ENCODE measurements around the gene GALNT14.
A peak's percentile ranks its signal among the peaks of the same experiment; 100 is the strongest.

GALNT14 gene

GRCh38 chr2:31053929-31054782, 84.1 kb downstream of the GALNT14 start:
- no peak for TF ChIP-seq CTCF (IDR thresholded peaks at IDR 0.05)

DNA sequence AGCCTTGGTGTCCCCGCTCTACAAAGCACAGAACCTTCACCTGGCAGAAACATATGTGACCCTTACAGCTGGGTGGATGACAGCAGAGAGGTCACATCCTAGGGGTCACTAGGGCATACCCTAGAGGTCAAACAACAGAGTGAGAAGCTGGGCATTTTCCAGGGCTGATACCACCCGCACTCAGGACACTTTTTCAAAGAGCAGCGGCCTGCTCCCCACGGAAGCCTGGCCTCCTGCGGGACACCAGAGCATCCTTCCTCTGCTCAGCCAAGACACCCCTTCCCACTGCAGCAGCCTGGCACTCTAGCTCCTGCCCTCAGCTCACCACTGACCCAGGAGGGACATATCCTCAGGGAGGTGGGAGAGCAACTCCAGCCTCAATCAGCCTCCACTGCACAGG, 86.0 kb downstream of the GALNT14 start:
- no peak for TF ChIP-seq CTCF (IDR thresholded peaks at IDR 0.05)

DNA sequence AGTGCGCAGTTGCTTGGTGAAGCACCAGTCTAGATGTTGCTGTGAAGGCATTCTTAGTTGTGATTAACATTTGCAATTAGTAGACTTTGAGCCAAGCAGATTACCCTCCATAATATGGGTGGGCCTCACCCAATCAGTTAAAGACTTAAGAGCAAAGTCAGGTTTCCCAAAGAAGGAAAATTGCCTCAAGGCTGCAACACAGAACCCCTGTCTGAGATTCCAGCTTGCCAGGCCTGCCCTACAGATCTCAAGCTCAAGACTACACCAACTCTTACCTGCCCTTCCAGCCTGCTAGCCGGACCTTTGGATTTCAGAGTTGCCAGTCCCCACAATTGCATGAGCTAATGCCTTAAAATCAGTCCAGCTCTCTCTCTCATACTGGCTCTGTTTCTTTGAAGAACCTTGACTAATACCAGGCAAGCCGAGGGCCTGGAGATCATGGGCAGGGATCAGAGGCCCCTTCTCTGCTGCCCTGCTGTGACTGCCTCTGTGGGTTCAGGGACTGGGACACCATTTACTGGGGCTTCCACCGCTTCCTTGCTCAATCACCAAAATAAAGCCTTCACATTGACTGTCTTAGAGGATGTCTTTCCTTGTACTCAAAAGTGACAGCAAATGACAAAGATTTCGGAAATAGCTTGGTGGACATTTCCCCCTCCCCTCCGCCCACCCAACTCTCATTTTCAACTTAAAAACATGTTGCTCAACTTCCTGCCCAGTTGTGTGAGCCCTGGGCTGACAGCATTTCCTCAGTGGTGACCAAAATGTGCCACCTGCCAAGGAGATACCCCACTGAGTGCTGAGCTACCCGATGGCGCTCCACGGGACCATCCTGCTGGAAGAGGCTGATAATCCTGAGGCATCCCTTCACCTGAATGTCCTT, 86.7 kb downstream of the GALNT14 start:
- no peak for TF ChIP-seq CTCF (IDR thresholded peaks at IDR 0.05)

DNA sequence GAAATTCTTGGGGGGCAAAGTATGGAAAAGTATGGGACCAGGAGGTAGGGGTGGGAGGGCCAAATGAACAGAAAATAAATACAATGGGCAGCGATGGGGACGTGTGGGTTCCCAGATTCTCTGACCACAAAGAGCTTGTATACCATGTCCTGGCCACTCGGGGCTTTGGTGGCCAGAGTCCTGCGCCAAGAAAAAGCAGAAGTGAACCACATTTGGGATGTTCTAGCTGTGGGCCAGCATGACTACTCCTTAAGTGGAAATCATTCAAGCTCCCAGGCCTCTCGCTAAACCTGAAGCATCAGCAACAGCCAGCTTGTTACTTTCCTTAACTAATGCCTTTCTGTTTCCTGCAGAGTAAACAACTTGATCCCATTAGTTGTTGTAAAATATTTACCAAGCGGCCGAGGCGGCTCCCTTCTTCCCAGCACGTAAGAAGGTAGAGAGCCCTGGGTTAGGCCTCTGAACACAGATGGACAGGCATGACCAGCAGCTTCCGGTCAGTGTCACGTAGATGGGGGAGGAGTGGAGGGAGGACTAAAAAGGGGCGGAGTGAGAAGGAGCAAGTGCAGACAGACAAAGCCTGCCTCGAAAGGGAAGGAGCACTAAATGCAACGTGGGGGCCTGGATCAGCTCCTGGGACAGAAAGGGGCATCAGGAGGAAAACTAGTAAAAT, 88.2 kb downstream of the GALNT14 start:
- TF ChIP-seq CTCF (IDR thresholded peaks at IDR 0.05): no peak

DNA sequence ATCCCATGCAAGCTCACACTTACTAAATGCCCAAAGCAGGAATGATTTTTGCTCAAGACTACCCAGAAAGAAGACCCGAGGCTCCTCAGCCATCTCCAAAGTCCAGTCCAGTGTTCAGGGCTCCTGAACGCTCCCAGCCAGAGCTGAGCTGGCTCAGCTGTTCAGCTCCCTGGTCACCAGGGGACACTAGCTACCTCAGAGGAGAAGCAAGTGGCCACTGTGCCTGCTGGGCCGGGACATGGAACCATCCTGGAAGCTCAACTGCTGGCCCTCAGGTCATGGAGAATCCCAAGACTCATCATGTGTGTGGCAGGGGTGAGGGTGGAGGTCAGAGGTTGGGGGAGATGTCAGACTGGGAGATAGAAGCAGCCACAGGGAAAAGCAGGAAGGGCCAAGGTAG, 89.0 kb downstream of the GALNT14 start:
- TF ChIP-seq CTCF (IDR thresholded peaks at IDR 0.05): no peak

DNA sequence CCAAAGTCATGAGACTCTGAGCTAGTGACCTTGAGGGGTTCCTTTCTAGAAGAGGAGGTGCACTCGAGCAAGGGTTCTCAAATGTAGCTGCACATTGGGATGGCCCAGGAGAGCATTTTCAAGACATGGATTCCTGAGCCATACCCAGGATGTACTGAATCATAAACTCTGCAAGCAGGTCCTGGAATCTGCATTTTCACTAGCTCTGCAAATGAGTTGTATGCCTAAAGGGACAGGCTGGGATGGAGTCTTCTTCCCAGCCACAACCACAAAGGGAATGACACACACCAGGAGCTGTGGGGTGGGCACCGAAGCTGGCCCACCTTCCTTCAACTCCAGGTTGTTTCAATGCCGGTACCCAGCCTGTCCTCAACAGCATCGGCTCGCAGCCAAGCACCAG, 90.6 kb downstream of the GALNT14 start:
- TF ChIP-seq CTCF (IDR thresholded peaks at IDR 0.05): no peak

DNA sequence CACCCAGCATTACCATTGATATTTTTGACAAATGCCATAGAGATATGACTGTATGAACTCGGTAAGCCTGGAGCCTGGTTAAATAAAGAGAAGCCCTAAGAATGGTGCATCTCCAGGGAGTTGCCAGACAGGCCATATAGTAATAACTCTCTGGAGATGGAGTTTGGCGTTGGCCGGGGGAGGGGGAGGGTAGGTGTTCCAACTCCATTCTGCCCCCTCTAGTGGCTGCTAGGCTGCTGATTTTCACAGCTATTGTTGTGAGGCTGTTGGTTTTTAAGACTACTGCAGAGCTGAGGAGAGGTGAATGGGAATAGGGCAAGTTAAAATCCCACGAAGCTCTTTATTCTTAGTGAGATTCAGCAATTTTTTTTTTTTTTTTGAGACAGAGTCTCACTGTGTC, 99.9 kb downstream of the GALNT14 start:
- TF ChIP-seq CTCF (IDR thresholded peaks at IDR 0.05): peak; percentile 32; the same call in 1 of the 2 replicates
